Measurements from ENCODE around the gene C17orf50.
A peak's percentile ranks its signal among the peaks of the same experiment; 100 is the strongest.

The C17orf50 gene

DNA sequence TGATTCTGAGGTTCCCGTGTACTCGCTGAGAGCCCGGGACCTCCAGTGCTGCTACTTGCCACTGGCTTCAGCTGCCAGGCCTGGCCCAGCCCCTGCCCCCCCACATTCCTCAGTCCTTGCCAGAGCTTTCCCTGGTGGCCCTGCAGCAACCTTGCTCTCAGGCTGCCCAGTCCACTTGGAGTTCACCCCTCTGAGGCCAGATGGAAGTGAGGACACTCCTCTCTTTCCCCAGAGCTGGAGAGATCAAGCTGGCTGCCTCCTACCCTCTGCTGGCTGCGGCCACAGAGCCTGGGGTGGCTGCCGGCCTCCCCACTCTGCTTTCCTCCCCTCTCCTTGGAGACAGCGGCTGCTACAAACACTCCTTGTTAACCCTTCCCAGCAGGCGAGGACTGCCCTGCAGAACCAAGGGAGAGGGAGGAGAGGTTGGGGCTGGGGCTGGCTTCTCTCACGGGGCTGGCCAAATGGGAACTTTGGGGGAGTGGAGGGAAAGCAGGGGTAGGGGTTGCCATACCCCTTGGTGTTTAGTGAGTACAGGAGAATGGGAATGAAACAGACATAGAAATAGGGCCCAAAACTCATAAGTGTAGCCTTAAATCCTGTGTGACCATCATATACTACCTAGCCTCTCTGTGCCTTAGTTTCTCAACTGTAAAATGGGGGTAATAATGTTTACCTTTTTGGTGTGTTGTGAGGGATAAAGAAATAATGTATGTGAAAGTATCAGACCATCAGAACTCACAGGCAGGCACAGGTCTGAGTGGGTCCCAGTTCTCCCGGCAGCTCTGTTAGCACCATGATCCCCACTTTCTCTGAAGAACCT lies 7.5 kb upstream of the C17orf50 start, which contains the start of gene GAS2L2:
Gene GAS2L2, minus strand, starts transcription at position 295 of the 820 bp plus-strand sequence. CDS start 389 bp downstream, outside the sequence.
- DNase-seq (ENCODE audit: low spot score) = no peak

DNA sequence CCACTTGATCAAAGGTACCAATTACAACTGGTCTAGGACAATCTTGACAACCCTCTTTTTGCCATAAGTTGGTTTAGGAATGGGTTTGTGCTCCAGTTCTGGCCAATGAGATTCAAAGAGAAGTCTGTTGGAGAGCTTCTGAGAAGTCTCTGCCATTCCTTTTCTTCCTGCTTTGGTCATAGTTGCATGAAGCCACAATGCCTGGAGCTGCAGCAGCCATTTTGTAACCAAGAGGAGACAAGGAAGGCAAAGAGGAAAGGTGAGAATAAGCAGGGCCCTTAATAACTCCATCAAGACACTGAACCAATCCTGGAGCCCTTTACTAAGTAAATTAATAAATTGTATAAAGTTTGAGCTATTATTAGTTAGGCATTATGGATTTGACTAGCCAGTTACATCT lies 3.4 kb upstream of the C17orf50 start:
- DNase-seq (ENCODE audit: low spot score) = no peak

DNA sequence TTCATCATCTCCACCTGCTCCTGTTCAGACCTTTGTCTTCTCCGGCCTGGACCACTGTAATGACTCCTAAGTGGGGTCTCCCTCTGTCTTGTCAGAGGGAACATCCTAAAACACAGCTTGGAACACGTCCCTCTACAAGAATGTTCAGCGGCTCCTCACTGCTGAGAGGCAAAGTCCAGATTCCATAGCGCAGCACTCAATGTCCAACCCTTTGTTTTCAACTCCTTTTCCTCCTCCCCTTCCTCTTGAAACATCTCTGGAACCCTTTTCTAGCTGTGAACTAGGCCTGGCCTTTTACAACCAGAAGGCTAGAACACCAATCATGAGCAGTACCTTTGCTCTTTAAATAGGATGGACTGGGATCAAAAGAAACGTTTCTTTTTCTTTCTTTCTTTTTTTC lies 914 bp downstream of the C17orf50 start:
- no peak for DNase-seq (ENCODE audit: low spot score)

DNA sequence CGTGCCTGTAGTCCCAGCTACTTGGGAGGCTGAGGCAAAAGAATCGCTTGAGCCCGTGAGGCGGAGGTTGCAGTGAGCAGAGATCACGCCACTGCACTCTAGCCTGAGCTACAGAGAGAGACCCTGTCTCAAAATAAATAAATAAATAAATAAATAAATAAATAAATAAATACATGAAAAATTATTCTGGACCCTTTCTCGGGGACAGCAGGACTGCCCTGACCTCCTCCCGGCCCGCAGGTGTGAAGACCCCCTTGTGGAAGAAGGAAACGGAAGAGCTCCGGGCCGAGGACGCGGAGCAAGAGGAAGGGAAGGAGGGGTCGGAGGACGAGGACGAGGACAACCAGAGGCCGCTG lies 3.1 kb downstream of the C17orf50 start:
- DNase-seq (ENCODE audit: low spot score) = no peak

DNA sequence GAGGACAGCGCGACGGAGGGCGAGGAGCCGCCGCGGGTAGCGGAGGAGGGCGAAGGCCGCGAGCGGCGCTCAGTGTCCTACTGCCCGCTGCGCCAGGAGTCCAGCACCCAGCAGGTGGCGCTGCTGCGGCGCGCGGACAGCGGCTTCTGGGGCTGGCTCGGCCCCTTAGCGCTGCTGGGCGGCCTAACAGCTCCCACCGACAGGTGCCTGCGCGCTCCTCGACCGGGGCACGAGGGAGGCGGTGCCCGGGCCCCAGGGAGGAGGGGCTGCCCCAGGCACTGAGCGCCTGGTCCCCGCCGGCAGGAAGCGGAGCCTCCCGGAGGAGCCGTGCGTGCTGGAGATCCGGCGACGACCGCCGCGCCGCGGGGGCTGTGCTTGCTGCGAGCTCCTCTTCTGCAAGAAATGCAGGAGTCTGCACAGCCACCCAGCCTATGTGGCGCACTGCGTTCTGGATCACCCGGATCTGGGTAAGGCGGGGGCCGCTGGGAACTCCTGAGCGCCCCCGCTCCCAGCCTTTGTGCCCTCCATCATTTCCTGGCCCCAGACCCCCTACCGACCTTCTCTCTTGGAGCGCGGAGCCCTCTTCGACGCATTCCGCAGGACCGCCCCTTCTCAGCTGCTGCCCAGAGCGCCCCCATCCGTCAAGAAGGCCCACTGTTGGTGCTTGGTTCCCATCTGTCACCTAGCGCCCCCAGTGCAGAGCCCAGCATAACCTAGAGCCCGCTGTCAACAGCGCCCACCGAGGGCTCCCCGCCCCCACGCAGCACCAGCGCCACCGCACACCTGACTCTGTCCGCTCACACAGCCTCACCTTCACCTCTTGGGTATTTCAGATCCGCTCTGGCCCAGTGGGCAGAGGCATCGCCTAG lies 3.7 kb downstream of the C17orf50 start:
- DNase-seq (ENCODE audit: low spot score) = peak; percentile 93

DNA sequence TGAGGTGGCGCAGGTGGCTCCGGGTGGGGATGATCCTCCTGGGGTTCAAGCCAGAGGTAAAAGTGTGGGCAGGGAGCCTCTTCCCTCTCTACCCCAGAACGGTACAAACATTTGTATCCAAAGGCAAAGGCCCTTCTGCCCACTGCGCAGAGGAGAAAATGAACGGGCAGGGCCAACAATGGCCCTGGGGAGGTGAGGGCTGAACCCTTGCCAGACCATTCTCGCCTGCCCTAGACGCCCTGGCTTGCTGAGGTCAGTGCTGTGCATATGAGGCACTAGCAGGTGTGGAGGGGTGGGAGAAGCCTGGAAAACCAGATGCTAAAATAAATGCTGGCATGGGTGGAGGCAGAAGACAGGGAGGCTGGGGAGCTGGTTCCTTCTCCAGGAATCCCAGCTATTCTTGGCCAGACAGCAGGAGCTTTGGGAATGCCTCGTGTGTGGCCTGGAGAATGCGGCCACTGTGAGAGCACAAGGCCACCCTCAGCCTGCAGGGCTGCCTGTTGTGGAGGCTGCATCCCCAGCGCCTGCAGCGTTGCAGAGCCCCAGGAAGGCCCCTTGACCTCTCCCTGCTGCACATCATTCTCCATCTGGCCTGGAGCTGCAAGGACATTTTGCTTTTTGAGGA lies 4.5 kb downstream of the C17orf50 start:
- no peak for DNase-seq (ENCODE audit: low spot score)

DNA sequence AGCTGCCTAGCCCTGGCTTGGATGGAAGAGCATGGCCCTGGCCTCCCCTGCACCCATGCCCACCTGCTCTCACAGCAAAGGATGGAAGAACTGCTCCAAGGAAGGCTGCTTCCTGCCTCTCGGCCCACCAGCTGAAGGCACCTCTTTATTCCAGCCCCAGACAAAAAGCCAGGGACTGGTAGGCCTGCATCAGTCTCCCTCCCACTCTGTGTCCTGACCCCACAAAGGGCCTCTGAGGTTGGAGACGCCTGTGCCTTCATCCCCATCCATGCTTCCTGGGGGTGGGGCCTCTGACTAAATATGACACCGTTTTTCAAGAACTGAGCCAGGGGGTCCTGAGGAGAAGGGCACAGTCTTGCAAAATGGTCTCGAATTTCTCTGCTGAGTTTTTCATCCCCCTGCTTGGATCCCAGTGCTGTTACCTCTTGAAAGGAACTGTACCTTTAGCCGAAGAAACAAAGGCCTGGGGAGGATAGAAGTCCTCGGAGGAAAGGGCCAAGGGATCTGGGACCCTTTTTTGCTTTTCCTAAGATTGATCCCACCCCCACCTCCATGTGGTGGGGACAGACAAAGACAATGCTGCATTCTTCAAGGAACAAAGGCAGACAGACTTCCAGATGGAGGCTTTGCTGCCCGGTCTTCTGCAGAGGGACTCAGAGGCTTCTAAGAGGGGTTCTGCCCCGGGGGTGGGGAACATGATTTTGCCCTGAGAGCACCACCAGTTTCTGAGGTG lies 5.2 kb downstream of the C17orf50 start:
- no peak for DNase-seq (ENCODE audit: low spot score)

DNA sequence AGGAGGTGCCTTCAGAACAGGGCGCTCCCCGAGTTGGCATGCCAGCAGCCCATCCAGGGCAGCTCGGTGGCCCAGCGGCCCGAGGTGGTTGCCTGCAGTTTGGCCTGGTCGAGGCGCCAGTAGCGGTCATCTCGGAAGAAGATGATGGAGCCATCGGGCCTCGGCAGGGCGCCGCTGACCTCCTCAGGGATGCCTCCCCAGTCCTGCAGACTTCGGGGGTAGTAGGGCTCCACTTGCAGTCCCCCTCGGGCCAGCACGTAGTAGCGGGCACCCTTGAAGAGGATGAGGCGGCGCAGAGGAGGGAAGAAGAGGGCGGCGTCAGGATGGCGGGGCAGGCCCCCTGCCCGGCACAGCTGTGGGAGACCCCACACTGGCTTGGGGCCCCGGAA lies 5.8 kb downstream of the C17orf50 start:
- no peak for DNase-seq (ENCODE audit: low spot score)

DNA sequence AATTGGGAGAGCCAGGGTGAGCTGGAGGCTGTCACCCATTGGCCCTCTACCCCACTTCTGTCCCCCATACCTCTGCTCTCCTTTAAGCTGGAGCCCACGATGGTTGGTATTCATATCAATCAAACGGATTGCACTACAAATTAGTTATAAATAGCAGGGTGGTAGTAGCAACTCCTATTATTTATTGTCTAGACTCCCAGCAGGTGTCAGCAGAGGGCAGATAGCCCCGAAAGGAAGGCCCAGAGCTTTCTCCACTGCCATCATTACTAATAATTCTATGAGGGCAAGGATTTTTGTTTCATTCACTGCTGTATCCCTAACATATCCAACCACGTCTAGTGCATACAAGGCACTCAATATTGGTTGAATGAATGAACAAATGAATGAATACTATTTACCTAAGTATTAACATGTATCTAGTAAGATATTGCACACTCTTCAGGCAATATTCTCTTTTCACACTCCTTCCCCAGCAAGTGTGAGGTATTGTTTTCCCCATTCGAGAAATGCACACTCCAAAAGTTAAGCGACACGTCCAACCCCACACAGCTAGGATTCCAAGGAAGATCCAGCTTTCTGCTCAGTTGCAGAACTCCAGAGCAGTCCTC lies 6.3 kb downstream of the C17orf50 start:
- DNase-seq (ENCODE audit: low spot score) = peak; percentile 45

DNA sequence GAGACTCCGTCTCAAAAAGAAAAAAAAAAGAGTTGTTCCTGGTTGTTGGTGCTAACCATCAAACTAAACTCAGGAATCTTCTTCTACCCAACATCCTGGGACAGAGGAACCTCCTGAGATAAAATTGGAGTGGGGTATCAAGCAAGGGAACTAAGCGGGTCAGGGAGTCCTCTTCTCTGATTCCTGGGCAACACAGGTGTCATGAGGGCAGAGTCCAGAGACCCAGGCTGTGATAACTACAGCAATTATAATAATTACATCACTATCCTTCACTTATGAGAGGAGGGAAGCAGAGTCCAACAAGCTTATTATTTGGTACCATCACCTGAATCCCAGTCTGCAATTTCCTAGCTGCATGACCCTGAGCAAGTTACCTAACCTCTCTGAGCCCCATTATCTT lies 8.1 kb downstream of the C17orf50 start:
- DNase-seq (ENCODE audit: low spot score) = no peak

DNA sequence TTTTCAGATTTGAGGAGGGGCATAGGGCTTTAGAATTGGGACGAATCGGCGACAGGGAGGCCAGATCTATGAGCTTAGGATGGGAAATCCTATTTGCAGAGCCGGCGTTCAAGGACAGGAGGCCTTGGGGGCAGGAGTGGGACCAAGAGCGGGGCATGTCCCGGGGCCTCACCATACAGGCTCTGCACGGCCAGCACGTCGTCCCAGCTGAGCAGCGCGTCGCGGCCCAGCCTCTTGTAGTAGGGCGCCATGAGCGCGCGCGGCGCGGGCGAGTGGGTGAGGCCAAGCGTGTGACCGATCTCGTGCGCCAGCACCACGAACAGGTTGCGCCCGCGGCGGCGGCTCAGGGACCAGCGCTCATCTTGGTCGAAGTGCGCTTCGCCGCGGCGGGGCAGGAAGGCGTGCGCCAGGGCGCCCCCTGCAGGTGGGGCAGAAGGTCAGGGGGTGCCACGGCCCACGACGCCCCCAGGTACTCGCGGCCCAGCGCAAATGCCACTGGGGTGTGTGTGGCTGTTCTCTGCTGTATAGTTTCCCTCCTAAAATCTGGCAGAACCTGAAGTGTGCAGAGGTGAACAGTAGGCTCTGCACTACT lies 9.3 kb downstream of the C17orf50 start:
- DNase-seq (ENCODE audit: low spot score) = no peak

DNA sequence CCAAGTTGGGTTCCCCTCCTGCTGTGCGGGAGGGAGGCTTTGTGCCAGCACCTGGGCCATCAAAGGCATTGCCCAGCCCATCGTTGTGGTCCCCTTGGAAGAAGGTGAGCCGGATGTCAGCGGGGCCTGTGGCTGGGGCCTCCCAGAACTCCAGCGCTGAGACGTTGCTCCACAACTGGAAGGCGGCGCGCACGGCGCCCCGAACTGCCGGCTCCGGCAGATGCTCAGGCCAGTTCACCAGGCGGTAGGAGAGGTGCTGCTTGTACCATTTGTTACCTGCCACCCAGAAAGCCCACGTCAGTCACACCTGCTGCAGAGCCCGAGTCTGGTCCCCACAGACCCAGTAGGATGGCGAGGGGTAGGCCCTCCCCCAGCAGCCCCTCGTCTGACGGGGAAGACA lies 12.4 kb downstream of the C17orf50 start:
- no peak for DNase-seq (ENCODE audit: low spot score)

DNA sequence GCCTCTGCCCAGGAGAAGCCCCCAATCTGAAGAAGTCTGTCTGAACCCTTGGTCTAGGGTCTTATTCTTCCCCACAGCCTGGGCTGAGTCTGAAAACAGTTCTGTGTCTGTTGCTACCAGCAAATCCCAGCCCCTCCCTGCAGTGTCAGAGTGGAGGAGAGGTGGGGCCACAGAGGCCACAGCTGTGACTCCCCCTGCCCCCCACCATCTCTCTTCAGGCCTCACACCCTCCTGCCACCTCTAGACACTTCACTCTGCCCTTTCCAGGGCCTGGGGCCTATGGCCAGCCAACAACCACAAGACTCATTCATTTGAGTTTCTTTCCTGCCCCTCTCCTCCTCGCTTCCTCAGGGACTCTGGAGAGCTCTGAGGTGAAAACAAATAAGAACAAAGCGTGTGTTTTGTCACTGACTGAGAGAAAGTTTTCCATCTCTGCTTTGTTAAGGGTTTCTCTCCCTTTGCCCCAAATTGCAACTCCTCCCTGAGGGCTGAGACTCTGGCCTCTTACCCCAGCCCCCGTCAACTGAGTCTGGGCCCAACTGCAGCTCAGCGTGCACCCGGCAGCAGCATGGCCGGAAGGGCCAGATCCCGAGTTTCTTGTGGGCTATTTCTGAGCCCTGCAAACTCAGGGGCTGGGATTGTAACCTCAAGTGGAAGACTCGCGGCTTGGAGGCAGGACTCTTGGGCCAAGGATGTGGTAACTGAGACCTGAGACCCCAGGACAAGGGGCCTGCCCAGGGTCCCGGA lies 13.2 kb downstream of the C17orf50 start:
- DNase-seq (ENCODE audit: low spot score) = no peak

DNA sequence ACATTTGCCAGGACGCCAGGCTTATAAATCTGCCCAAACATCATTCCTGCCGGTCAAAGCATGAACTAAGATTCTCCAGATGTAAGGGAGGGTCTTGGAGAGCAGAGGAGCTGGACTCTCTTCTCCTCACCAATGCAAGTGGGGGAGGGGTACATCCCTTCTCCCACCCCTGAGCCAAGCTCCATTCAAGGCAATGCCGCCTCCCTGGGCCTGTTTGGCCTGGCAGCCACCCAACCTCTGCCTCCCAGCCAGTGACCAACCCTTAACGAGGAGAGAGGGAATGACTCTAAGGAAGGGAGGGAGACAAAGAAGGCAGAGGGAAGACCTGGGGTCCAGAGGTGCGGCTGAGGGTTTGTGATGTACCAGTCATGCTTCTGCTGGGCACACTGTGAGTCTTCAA lies 13.8 kb downstream of the C17orf50 start:
- no peak for DNase-seq (ENCODE audit: low spot score)

DNA sequence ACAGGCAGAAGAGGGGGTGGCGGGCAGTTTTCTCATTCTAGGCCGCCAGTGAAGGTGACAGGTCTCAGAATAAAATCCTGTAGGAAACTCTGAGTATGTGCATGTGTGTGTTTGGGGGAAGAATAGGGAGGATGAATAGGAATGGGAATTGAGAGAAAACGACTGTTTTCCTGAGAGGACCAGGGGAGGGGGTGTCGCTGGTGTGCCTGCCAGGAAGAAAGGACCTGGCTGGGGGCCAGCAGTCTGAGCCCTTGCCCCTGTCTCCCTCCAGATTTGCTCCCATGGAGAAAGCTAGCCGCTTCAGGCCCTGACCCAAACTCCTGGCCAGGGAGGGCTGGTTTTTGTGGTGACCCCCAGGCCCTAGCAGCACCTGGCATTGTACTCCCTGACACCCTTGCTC lies 14.4 kb downstream of the C17orf50 start:
- no peak for DNase-seq (ENCODE audit: low spot score)

DNA sequence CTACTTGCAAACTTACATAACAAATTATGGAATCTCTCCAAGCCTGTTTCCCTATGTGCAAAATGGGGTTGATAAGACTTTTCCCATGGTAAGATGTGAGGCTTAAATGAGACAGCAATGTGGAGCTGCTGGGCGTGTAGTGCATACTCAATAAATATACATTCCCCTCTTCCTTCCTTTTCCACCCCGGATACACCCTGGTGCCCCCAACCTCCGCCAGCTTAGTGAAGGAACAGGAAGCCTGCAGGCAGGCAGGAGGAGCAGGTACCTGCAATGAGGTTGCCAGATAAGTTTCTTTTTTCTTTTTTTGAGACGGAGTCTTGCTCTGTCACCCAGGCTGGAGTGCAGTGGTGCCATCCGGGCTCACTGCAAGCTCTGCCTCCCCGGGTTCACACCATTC lies 14.9 kb downstream of the C17orf50 start:
- no peak for DNase-seq (ENCODE audit: low spot score)

DNA sequence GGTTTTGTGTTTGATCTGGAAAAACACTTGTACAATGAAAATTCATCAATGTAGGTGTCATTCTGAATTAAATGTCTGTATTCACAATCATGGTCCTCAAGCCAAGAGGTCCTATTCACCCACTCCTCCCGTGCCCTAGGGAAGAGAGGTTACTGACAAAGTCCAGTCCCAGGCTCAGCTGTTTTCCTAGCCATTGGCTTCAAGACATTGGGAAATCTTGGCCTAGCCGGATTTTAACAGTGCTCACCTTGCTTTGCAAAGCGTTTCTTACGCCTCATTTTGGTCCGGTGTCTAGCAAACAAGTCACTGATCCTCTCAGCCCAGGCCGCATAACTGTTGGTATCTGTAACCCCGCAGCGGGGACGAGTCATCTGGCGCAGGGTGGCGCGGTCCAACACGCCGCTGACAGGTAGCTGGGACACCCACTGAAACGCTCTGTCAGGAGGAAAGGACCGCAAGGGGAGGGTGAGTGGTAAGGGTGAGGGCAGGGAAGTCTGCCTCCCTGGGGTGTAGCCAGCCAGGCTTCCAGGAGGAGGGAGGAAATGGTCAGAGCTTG lies 18.0 kb downstream of the C17orf50 start:
- DNase-seq (ENCODE audit: low spot score) = no peak

DNA sequence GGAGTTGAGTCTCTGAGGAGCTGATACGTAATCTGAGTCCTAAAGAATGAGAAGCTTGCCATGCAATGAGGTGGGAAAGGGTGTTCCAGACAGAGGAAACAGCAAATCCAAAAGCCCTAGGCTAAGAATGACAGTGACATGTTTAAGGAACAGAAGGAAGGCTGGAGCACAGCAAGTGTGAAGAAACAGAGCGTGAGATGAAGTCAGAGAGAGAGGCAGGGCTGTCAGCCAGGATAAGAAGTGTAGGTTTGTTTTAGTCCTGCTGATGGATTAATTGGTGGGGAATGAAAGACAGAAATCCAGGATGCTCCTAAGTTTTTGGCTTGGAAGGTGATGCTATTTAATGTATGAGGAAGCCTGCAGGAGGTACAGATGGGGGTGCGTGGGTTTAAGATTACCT lies 20.3 kb downstream of the C17orf50 start:
- no peak for DNase-seq (ENCODE audit: low spot score)

DNA sequence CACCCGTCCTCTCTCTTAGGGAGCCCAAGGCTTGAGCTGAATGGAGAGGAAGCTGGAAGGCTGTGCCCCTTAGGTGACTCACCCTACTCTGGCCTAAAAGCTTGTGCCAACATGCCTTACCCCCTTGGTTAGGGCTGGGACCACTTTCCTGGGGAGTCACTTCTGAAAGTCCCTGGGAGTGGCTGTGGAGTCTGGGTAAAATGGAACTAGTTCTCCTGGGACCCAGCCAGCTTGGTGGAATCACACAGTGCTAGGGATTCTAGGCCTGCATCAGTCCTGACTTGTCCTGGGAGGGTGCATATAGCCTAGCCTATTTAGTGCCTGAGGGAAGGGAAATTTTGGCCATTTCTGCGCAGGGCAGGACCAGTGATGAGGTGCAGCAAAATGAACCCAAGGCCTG lies 24.2 kb downstream of the C17orf50 start:
- DNase-seq (ENCODE audit: low spot score) = no peak

DNA sequence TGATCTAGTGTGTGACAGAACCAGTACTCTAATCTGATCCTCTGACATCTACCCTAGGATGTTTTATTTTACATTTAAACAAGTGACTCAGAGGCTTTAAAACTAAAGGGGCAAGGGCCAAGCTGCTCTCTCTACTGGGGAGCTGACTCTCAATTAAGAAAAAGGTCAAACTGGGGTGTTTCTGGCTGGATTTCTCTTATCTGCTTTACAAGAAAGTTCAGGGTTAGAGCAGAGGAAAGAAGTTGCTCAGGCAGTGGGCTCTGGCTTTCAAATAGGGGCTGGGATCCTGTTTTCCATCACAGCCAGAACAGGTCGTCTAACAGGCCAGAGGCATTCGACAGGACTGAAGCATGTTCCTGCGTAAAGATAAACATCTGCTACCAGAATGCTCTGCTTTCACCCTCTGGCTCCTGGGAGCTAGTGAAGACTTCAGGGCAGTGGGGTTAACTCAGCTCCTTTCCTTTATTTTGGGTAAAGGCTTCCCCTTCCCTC lies 26.3 kb downstream of the C17orf50 start:
- no peak for DNase-seq (ENCODE audit: low spot score)

Data from kidney tubule cell (primary cell).